Peyer's patch (tissue), 4 donors: ENCODE measurements around the gene DNAI1.

ENCODE experiments used
- POLR2A ChIP-seq, 2 donors: fragments of 450-650 bp; IDR thresholded peaks; one replicate each; pipeline ENCODE4 v1.5.1; 2017; ENCODE audit warnings: antibody characterized with exemption in 2 of 2, mild to moderate bottlenecking in 2 of 2, moderate library complexity in 2 of 2
- TF ChIP-seq, protein P1 (sequence below), 6 experiments: fragments of 450-650 bp in 4 of 6; fragments of 200-600 bp in 2 of 6; sonication (generic) in 1 of 6; IDR thresholded peaks; one replicate each; pipeline ENCODE4 v1.5.1; 2017 to 2019; ENCODE audit warnings: antibody characterized with exemption in 6 of 6, mild to moderate bottlenecking in 3 of 6, moderate library complexity in 1 of 6

DNA sequence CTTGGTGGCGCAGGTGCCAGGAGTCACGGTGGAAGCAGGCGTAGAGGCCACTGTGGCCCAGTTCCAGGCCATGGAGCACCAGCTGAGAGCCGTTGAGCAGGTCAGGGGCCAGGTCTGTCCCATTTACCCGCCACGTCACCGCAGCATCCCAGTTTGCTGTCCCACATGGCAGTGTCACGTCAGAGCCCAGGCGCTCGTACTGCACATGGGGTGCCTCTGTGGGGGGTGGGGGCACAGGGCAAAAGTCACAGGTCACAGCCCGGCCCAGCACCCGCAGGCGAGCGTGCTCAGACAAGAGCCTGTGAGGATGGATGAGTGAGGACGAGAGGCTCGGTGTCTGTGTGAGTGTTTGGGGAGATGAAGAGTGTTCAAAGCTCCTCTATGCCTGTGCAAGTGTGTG, 106.0 kb downstream of the DNAI1 start:
- no peak for TF ChIP-seq POLR2A (IDR thresholded peaks at IDR 0.05)
- TF ChIP-seq, protein P1, sequence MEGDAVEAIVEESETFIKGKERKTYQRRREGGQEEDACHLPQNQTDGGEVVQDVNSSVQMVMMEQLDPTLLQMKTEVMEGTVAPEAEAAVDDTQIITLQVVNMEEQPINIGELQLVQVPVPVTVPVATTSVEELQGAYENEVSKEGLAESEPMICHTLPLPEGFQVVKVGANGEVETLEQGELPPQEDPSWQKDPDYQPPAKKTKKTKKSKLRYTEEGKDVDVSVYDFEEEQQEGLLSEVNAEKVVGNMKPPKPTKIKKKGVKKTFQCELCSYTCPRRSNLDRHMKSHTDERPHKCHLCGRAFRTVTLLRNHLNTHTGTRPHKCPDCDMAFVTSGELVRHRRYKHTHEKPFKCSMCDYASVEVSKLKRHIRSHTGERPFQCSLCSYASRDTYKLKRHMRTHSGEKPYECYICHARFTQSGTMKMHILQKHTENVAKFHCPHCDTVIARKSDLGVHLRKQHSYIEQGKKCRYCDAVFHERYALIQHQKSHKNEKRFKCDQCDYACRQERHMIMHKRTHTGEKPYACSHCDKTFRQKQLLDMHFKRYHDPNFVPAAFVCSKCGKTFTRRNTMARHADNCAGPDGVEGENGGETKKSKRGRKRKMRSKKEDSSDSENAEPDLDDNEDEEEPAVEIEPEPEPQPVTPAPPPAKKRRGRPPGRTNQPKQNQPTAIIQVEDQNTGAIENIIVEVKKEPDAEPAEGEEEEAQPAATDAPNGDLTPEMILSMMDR (IDR thresholded peaks at IDR 0.05) = no peak
